ENCODE measurements around the gene FERMT1. TPM values are rescaled to one million over a fixed set of nuclear protein-coding genes. Genes with fewer than 3 reads are reported as not detected.

Gene FERMT1
- total RNA-seq, 1 donor from 2014 or later: 0.23 TPM

- DNase-seq (ENCODE audit: low read depth, low spot score): no peak
- Mint-ChIP-seq H3K27me3 (ENCODE audit: low read depth) (peaks cover 8% of the 10 kb centered on the region), H3K4me3 (no peak overlapping the region), H3K36me3 (ENCODE audit: low read depth) (no peaks in the 10 kb centered on the region), H3K27ac (ENCODE audit: unreplicated experiment) (no peak overlapping the region), H3K4me1 (no peaks in the 10 kb centered on the region), H3K9me3 (peaks cover 5% of the 10 kb centered on the region)
- no peak for TF ChIP-seq CTCF (conservative IDR thresholded peaks at IDR 0.05)
These were observed 41.9 kb upstream of the FERMT1 start for GRCh38 chr20:6164421-6165341.

- peaks cover 10% of the 10 kb centered on the region for H3K36me3 Mint-ChIP-seq (ENCODE audit: low read depth)
- H3K4me3 Mint-ChIP-seq: no peak overlapping the region
- peaks cover 10% of the 10 kb centered on the region for H3K9me3 Mint-ChIP-seq
- no peaks in the 10 kb centered on the region for H3K4me1 Mint-ChIP-seq
- no peak for DNase-seq (ENCODE audit: low read depth, low spot score)
- TF ChIP-seq CTCF (conservative IDR thresholded peaks at IDR 0.05): no peak
- H3K27ac Mint-ChIP-seq (ENCODE audit: unreplicated experiment): no peak overlapping the region
- peaks cover 8% of the 10 kb centered on the region for H3K27me3 Mint-ChIP-seq (ENCODE audit: low read depth)
These were observed 37.9 kb upstream of the FERMT1 start for GRCh38 chr20:6160736-6161135.

- no peak for TF ChIP-seq CTCF (conservative IDR thresholded peaks at IDR 0.05)
- Mint-ChIP-seq H3K27me3 (ENCODE audit: low read depth) (peaks cover 20% of the 10 kb centered on the region), H3K4me3 (no peak overlapping the region), H3K36me3 (ENCODE audit: low read depth) (peaks cover 10% of the 10 kb centered on the region), H3K9me3 (peaks cover 19% of the 10 kb centered on the region), H3K4me1 (no peaks in the 10 kb centered on the region), H3K27ac (ENCODE audit: unreplicated experiment) (no peak overlapping the region)
- no peak for DNase-seq (ENCODE audit: low read depth, low spot score)
These were observed 34.5 kb upstream of the FERMT1 start for GRCh38 chr20:6157345-6157744.

- Mint-ChIP-seq H3K4me1 (no peaks in the 10 kb centered on the region), H3K9me3 (peaks cover 21% of the 10 kb centered on the region), H3K27ac (ENCODE audit: unreplicated experiment) (no peak overlapping the region), H3K36me3 (ENCODE audit: low read depth) (peaks cover 10% of the 10 kb centered on the region), H3K4me3 (no peak overlapping the region), H3K27me3 (ENCODE audit: low read depth) (peaks cover 12% of the 10 kb centered on the region)
- no peak for TF ChIP-seq CTCF (conservative IDR thresholded peaks at IDR 0.05)
- DNase-seq (ENCODE audit: low read depth, low spot score): no peak
These were observed 29.9 kb upstream of the FERMT1 start for GRCh38 chr20:6152777-6153176.

GRCh38 chr20:6148073-6148472 is 25.2 kb upstream of the FERMT1 start:
- Mint-ChIP-seq H3K27me3 (ENCODE audit: low read depth) (peaks cover 3% of the 10 kb centered on the region), H3K9me3 (peaks cover 11% of the 10 kb centered on the region), H3K27ac (ENCODE audit: unreplicated experiment) (no peak overlapping the region), H3K36me3 (ENCODE audit: low read depth) (no peaks in the 10 kb centered on the region), H3K4me1 (no peaks in the 10 kb centered on the region), H3K4me3 (no peak overlapping the region)
- TF ChIP-seq CTCF (conservative IDR thresholded peaks at IDR 0.05): no peak
- DNase-seq (ENCODE audit: low read depth, low spot score): no peak
